HG02938 (cell line): ENCODE measurements around the gene CROCC2.

Experiments used
- ATAC-seq: cut with Tn5 transposase; IDR thresholded peaks from one replicate; pipeline ENCODE4 v1.9.1; 2021; ENCODE audit warnings: mild to moderate bottlenecking, moderate library complexity; ENCODE audit not compliant: unreplicated experiment

CROCC2 gene

GRCh38 chr2:240983361-240983995 is 77.3 kb downstream of the CROCC2 start:
- no peak for ATAC-seq

- no peak for ATAC-seq
Observed at GRCh38 chr2:240983996-240984498, 77.9 kb downstream of the CROCC2 start.

GRCh38 chr2:240985881-240986786 is 80.0 kb downstream of the CROCC2 start:
- no peak for ATAC-seq

GRCh38 chr2:240986787-240987411 is 80.8 kb downstream of the CROCC2 start:
- no peak for ATAC-seq

- ATAC-seq, result no peak
Observed at GRCh38 chr2:240987588-240987987, 81.5 kb downstream of the CROCC2 start.

- ATAC-seq, result no peak
Observed at GRCh38 chr2:240988146-240988545, 82.0 kb downstream of the CROCC2 start.

GRCh38 chr2:240988571-240989271 is 82.6 kb downstream of the CROCC2 start:
- ATAC-seq, result no peak

GRCh38 chr2:240989451-240990265 is 83.5 kb downstream of the CROCC2 start:
- no peak for ATAC-seq

GRCh38 chr2:240990266-240990529 is 84.1 kb downstream of the CROCC2 start:
- no peak for ATAC-seq

- no peak for ATAC-seq
Observed at GRCh38 chr2:240990726-240991377, 84.7 kb downstream of the CROCC2 start.

GRCh38 chr2:240991378-240992263 is 85.5 kb downstream of the CROCC2 start:
- no peak for ATAC-seq

GRCh38 chr2:240992572-240993291 is 86.6 kb downstream of the CROCC2 start:
- ATAC-seq, result no peak

GRCh38 chr2:240993446-240994170 is 87.5 kb downstream of the CROCC2 start:
- ATAC-seq, result no peak

GRCh38 chr2:240994171-240994896 is 88.2 kb downstream of the CROCC2 start:
- ATAC-seq, result no peak

GRCh38 chr2:240995041-240996021 is 89.2 kb downstream of the CROCC2 start:
- ATAC-seq, result no peak
